H1 (cell line): Measurements from ENCODE around the gene TUBA8. TPM values are rescaled to one million over a fixed set of nuclear protein-coding genes. Genes with fewer than 3 reads are reported as not detected.

ENCODE experiments used
- CTCF ChIA-PET: fragments of 300-600 bp; sonication (Branson Sonifier 250); formaldehyde crosslinking; loops from one replicate; lab custom pipeline; 2021; ENCODE audit not compliant: partially characterized antibody; lab: Charles Lee
- POLR2A ChIA-PET: fragments of 300-600 bp; sonication (Branson Sonifier 250); formaldehyde crosslinking; loops from one replicate; lab custom pipeline; 2021; ENCODE audit warnings: inconsistent platforms; ENCODE audit not compliant: partially characterized antibody; lab: Charles Lee
- DNase-seq, 2 experiments: peaks; one replicate each; pipeline versions ENCODE4 v3.0.0 to v3.0.0-alpha.2; 2010 to 2022; ENCODE audit warnings: low spot score in 2 of 2, low read depth in 1 of 2, mixed read lengths in 1 of 2
- FAIRE-seq: peaks from 2 replicates; lab custom pipeline; 2011; peaks lifted over from hg19 to GRCh38; lab: Jason Lieb, UNC
- H2AFZ ChIP-seq: 2 replicates; pipeline ENCODE4 v1.8.1; 2012; ENCODE audit warnings: low read length, inconsistent platforms
- H2AK5ac ChIP-seq: 2 replicates; pipeline ENCODE4 v1.6.1; 2013; ENCODE audit warnings: low read depth, low read length
- H2BK120ac ChIP-seq: replicated peaks from 2 replicates; pipeline ENCODE3; 2013; ENCODE audit warnings: low read depth, low read length, inconsistent platforms
- H2BK12ac ChIP-seq: 2 replicates; pipeline ENCODE4 v1.6.1; 2013; ENCODE audit warnings: low read depth, low read length
- H2BK15ac ChIP-seq: 2 replicates; pipeline ENCODE4 v1.6.1; 2013; ENCODE audit warnings: low read length
- H2BK20ac ChIP-seq: 2 replicates; pipeline ENCODE4 v1.6.1; 2013; ENCODE audit warnings: low read length
- H2BK5ac ChIP-seq: 2 replicates; pipeline ENCODE4 v1.6.1; 2013; ENCODE audit warnings: low read depth, low read length
- H3K14ac ChIP-seq: 2 replicates; pipeline ENCODE4 v1.6.1; 2013; ENCODE audit warnings: inconsistent platforms; ENCODE audit not compliant: insufficient read length
- H3K18ac ChIP-seq: 2 replicates; pipeline ENCODE4 v1.6.1; 2013; ENCODE audit warnings: low read length; ENCODE audit errors: extremely low read depth
- H3K23ac ChIP-seq: 2 replicates; pipeline ENCODE4 v1.6.1; 2013; ENCODE audit warnings: inconsistent platforms; ENCODE audit not compliant: insufficient read length
- H3K23me2 ChIP-seq: 2 replicates; pipeline ENCODE4 v1.6.1; 2013; ENCODE audit warnings: low read depth, low read length
- H3K27ac ChIP-seq: 2 replicates; pipeline ENCODE4 v1.6.1; 2011; ENCODE audit warnings: low read depth, low read length, inconsistent platforms
- H3K27me3 ChIP-seq, 4 experiments: replicated peaks in 1 of 4; 1 replicate in 1 of 4; 2 replicates in 3 of 4; pipeline versions ENCODE4 v1.6.1 to v1.8.1; 2011 to 2013; ENCODE audit warnings: low read length in 3 of 4, mild to moderate bottlenecking in 3 of 4, inconsistent platforms in 2 of 4, mixed read lengths in 2 of 4, moderate library complexity in 1 of 4; ENCODE audit not compliant: control insufficient read depth in 3 of 4, insufficient read depth in 3 of 4; ENCODE audit errors: extremely low read depth in 1 of 4
- H3K36me3 ChIP-seq, 4 experiments: 2 replicates each; pipeline versions ENCODE4 v1.6.1 to v1.8.1; 2011 to 2013; ENCODE audit warnings: mild to moderate bottlenecking in 4 of 4, low read length in 3 of 4, moderate library complexity in 2 of 4, control low read depth in 1 of 4, inconsistent platforms in 1 of 4; ENCODE audit not compliant: insufficient read depth in 4 of 4, control insufficient read depth in 2 of 4
- H3K4ac ChIP-seq: replicated peaks from 2 replicates; pipeline ENCODE3; 2013; ENCODE audit warnings: low read length, low read depth, mixed read lengths, inconsistent platforms; ENCODE audit not compliant: insufficient read length
- H3K4me1 ChIP-seq, 4 experiments: replicated peaks in 1 of 4; 1 replicate in 1 of 4; 2 replicates in 3 of 4; pipeline versions ENCODE4 v1.6.1 to v1.8.1; 2011 to 2013; ENCODE audit warnings: low read length in 3 of 4, inconsistent platforms in 2 of 4, mixed read lengths in 1 of 4; ENCODE audit not compliant: insufficient read depth in 4 of 4, control insufficient read depth in 3 of 4
- H3K4me2 ChIP-seq, 2 experiments: 2 replicates each; pipeline versions ENCODE4 v1.6.1 to v1.8.1; 2011 to 2013; ENCODE audit warnings: low read depth in 2 of 2, low read length in 2 of 2, control low read depth in 1 of 2, inconsistent platforms in 1 of 2, mild to moderate bottlenecking in 1 of 2; ENCODE audit not compliant: insufficient read depth in 1 of 2
- H3K4me3 ChIP-seq, 4 experiments: fragments of 200-600, 300-600 bp in 1 of 4; sonication (generic), shearing (Covaris generic), sonication (Bioruptor Twin) in 1 of 4; 2 replicates each; pipeline versions ENCODE4 v1.5.1 to v1.8.1; 2011 to 2016; ENCODE audit warnings: low read length in 4 of 4, low read depth in 3 of 4, control low read depth in 2 of 4, inconsistent platforms in 2 of 4, mild to moderate bottlenecking in 2 of 4, mixed read lengths in 1 of 4, moderate library complexity in 1 of 4; ENCODE audit not compliant: insufficient read depth in 2 of 4; ENCODE audit errors: extremely low read depth in 1 of 4
- H3K56ac ChIP-seq: replicated peaks from 2 replicates; pipeline ENCODE3; 2013; ENCODE audit warnings: low read depth, mild to moderate bottlenecking, mixed read lengths, low read length, inconsistent platforms; ENCODE audit not compliant: insufficient read length
- H3K79me1 ChIP-seq: 2 replicates; pipeline ENCODE4 v1.6.1; 2013; ENCODE audit warnings: low read depth, low read length, control low read depth
- H3K79me2 ChIP-seq, 2 experiments: 2 replicates each; pipeline versions ENCODE4 v1.6.1 to v1.8.1; 2012 to 2013; ENCODE audit warnings: low read length in 2 of 2, mild to moderate bottlenecking in 2 of 2, inconsistent platforms in 1 of 2; ENCODE audit not compliant: insufficient read depth in 2 of 2, control insufficient read depth in 1 of 2
- H3K9ac ChIP-seq, 4 experiments: replicated peaks in 1 of 4; 1 replicate in 1 of 4; 2 replicates in 3 of 4; pipeline versions ENCODE4 v1.6.1 to v1.8.1; 2011 to 2013; ENCODE audit warnings: low read depth in 3 of 4, low read length in 3 of 4, control low read depth in 2 of 4, mild to moderate bottlenecking in 2 of 4, moderate library complexity in 2 of 4, inconsistent platforms in 1 of 4; ENCODE audit errors: extremely low read depth in 1 of 4
- H3K9me3 ChIP-seq, 2 experiments: 2 replicates each; pipeline versions ENCODE4 v1.6.1 to v1.8.1; 2012 to 2013; ENCODE audit warnings: mild to moderate bottlenecking in 2 of 2, moderate library complexity in 2 of 2, control low read depth in 1 of 2, inconsistent platforms in 1 of 2, low read depth in 1 of 2, low read length in 1 of 2, mixed read lengths in 1 of 2; ENCODE audit not compliant: insufficient read depth in 2 of 2
- H4K20me1 ChIP-seq, 2 experiments: replicated peaks in 1 of 2; 2 replicates each; pipeline versions ENCODE3 to v1.8.1; 2011 to 2013; ENCODE audit warnings: inconsistent platforms in 2 of 2, low read length in 2 of 2, mild to moderate bottlenecking in 1 of 2; ENCODE audit not compliant: insufficient read depth in 2 of 2, control insufficient read depth in 1 of 2
- H4K5ac ChIP-seq: 2 replicates; pipeline ENCODE4 v1.6.1; 2013; ENCODE audit warnings: low read length, low read depth, mixed read lengths, inconsistent platforms; ENCODE audit not compliant: insufficient read length
- H4K8ac ChIP-seq: 2 replicates; pipeline ENCODE4 v1.8.0; 2013; ENCODE audit warnings: mild to moderate bottlenecking, moderate library complexity, low read length, inconsistent platforms; ENCODE audit not compliant: insufficient read depth; ENCODE audit errors: extremely low read depth
- H4K91ac ChIP-seq: replicated peaks from 2 replicates; pipeline ENCODE3; 2013; ENCODE audit warnings: low read length, mixed read lengths, inconsistent platforms; ENCODE audit not compliant: insufficient read length
- ASH2L ChIP-seq: fragments of 200-600, 300-600 bp; sonication (generic); IDR thresholded peaks from one replicate; pipeline ENCODE4 v1.7.1; 2017; ENCODE audit warnings: low read length
- EGR1 ChIP-seq: IDR thresholded peaks from 2 replicates; pipeline ENCODE4 v1.6.1; 2011; ENCODE audit warnings: low read depth, low read length, borderline replicate concordance
- FOSL1 ChIP-seq: IDR thresholded peaks from 2 replicates; pipeline ENCODE4 v1.6.1; 2011; ENCODE audit warnings: mild to moderate bottlenecking, low read depth, low read length, moderate library complexity; ENCODE audit not compliant: insufficient read depth
- KDM5A ChIP-seq: fragments of 200-600 bp; IDR thresholded peaks from 2 replicates; pipeline ENCODE4 v1.7.1; 2012; ENCODE audit warnings: mild to moderate bottlenecking, low read length, inconsistent platforms, mixed read lengths
- SAP30 ChIP-seq: fragments of 300-600 bp; sonication (generic); IDR thresholded peaks from 2 replicates; pipeline ENCODE4 v1.7.1; 2012; ENCODE audit warnings: low read length, moderate library complexity, mild to moderate bottlenecking, inconsistent platforms; ENCODE audit not compliant: insufficient read depth, insufficient replicate concordance
- SUZ12 ChIP-seq: fragments of 200-600 bp; sonication (generic); IDR thresholded peaks from 2 replicates; pipeline ENCODE4 v1.6.1; 2012; ENCODE audit warnings: mild to moderate bottlenecking, inconsistent platforms, low read length, moderate library complexity, mixed read lengths
- WGBS, 2 experiments: shearing (Covaris generic) in 1 of 2; methylation state at CpG; one replicate each; pipeline versions ENCODE4 v1.1.6 to v1.1.7; 2013 to 2015; ENCODE audit warnings: low lambda C conversion rate in 2 of 2, mixed read lengths in 2 of 2, inconsistent platforms in 1 of 2, low coverage in 1 of 2, missing lambda C conversion rate in 1 of 2; ENCODE audit not compliant: insufficient replicate concordance in 2 of 2, insufficient coverage in 1 of 2, insufficient read length in 1 of 2; ENCODE audit errors: extremely low coverage in 1 of 2, missing lambda C conversion rate in 1 of 2; 5-methylcytosine and 5-hydroxymethylcytosine counted together
- polyA plus RNA-seq, 7 experiments: library from polyadenylated mRNA; depleted of rRNA in 3 of 7; stranded (reverse) in 5 of 7; unstranded in 2 of 7; fragments of >200 nt in 5 of 7; fragments of 200-250 nt in 2 of 7; gene quantifications; 1 replicate in 5 of 7; 2 replicates in 1 of 7; 4 replicates in 1 of 7; pipeline versions ENCODE4 v1.2.1 to v1.2.3, GENCODE V29; 2011 to 2013; ENCODE audit warnings: missing spikeins in 2 of 7, mixed read lengths in 2 of 7
- total RNA-seq: library from RNA; stranded (reverse); fragmentation: NEBNext Ultra II Directional; extraction: Animal tissue kit (Norgen Biotek cat#: 25700); gene quantifications from 2 replicates; pipeline ENCODE4 v1.2.1, GENCODE V29; 2021

TUBA8 gene
- total and polyA plus RNA-seq, 2 of the 8 experiments (the other 6 are each of a cell fraction or from before 2014, with no cell fraction given): 1.0 to 4.0 TPM

- Histone ChIP-seq H3K4me1 (peaks cover 0 to 3% (median 0%) of the 10 kb centered on the region in 4 experiments; a peak in 2 of 7 replicates), H2BK5ac (no peak overlapping the region), H4K5ac (no peak overlapping the region), H3K9me3 (no peaks in the 10 kb centered on the region), H3K4me3 (no peak overlapping the region), H2BK120ac (no peak overlapping the region), H3K36me3 (no peaks in the 10 kb centered on the region), H2AFZ (no peak overlapping the region), H4K91ac (no peak overlapping the region), H3K79me2 (no peaks in the 10 kb centered on the region), H3K79me1 (no peaks in the 10 kb centered on the region), H3K14ac (no peak overlapping the region), H3K27ac (no peak overlapping the region), H3K4ac (no peak overlapping the region), H3K56ac (no peak overlapping the region), H3K9ac (no peak overlapping the region), H3K4me2 (no peak overlapping the region), H2AK5ac (no peak overlapping the region), H2BK20ac (no peak overlapping the region), H3K23ac (no peak overlapping the region), H2BK15ac (no peak overlapping the region), H3K27me3 (peaks cover 0 to 2% (median 0%) of the 10 kb centered on the region in 4 experiments; a peak in 2 of 7 replicates), H3K18ac (no peak overlapping the region), H3K23me2 (no peaks in the 10 kb centered on the region), H4K20me1 (no peaks in the 10 kb centered on the region), H4K8ac (no peak overlapping the region), H2BK12ac (no peak overlapping the region)
- TF ChIP-seq ASH2L (no peak), FOSL1 (no peak), EGR1 (no peak), KDM5A (no peak), SUZ12 (no peak), SAP30 (no peak)
- ChIA-PET CTCF (interaction anchor here (0.8 to 8.0 kb wide), 8 partner anchors 9 to 234 kb away, joined by 3 to 70 read pairs (median 6); partner anchors contain the start of gene PEX26), POLR2A (no interaction called here)
- no peak for DNase-seq
- 89% methylated on average over 7 of the region's 7 CpGs; no CpG with 5 or more reads in 1 of the 2 experiments for WGBS, 2 experiments
- FAIRE-seq: no peak
Observed at GRCh38 chr22:18064636-18065035, 46.0 kb upstream of the TUBA8 start.
